ENCODE measurements around the gene GET3. TPM values are rescaled to one million over a fixed set of nuclear protein-coding genes. Genes with fewer than 3 reads are reported as not detected.

The GET3 gene
- total RNA-seq, 1 experiment from 2014 or later, result 69.9 TPM

DNA sequence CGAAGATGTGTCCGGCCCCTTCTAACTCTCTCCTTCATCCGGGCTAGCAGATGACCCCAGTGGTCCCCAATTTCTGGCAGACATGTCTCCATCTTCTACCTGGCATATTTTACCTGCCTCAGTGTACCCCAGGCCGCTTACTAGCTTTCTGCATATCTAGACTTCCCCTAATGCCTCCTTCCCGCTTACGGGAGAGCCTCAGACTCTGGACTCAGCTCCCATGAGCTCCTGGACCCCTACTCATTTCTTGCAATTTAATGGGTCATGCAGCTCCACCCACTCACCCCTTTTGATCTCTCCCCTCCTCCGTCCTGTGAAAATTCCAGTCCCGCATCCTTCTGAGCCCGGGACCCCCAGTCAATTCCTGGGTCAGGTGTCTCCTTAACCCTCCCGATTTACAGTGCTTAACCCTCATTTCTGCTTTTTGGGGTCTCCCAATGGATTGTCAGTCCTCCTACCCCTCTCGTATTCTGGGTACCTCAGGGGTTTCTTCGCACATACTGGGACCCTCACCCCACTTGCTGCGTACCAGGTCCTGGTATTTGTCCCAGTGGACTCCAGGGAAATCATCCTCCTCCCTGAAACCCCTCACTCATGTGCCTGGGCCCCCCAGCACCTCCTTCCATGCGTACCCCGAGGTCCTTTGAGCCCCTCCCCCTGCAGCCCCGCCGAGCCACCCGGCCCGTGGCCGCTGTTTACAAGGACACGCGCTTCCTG, 53.5 kb downstream of the GET3 start:
- no TSS peak for BruUV-seq (replicated peaks)
- Histone ChIP-seq H3K4me3 (ENCODE audit: low read depth in 2 of 2, low read length in 2 of 2) (peak overlapping the region; percentile 66 to 75), H3K36me3 (ENCODE audit: control insufficient read depth, insufficient read depth, low read length) (peaks cover 2% of the 10 kb centered on the region), H3K27ac (ENCODE audit: low read length) (peak overlapping the region; percentile 82), H3K27me3 (ENCODE audit: control insufficient read depth, insufficient read depth, low read length) (no peaks in the 10 kb centered on the region), H3K9me3 (ENCODE audit: control insufficient read depth, insufficient read depth, low read depth, low read length) (no peaks in the 10 kb centered on the region), H3K4me1 (ENCODE audit: control insufficient read depth, insufficient read depth, low read length) (peaks cover 41% of the 10 kb centered on the region)
- ATAC-seq (no peak), DNase-seq (ENCODE audit: low read depth, low spot score) (no peak)
- ChIA-PET CTCF (interaction anchor here (0.6 to 1.7 kb wide), 2 partner anchors 13 to 77 kb away, joined by 4 to 5 read pairs; no protein-coding TSS in a partner anchor), POLR2A (interaction anchor here (0.6 to 2.8 kb wide), 5 partner anchors 8 to 365 kb away, joined by 3 to 16 read pairs (median 3); no protein-coding TSS in a partner anchor)
- intact Hi-C loops (cut with micrococcal nuclease; ENCODE audit: unreplicated experiment) (no loop called here), in situ Hi-C loops (cut with HindIII; ENCODE audit: low pct_unique_long_range_greater_than_20kb, low sequenced_read_pairs) (no loop called here)
- no peak for TF ChIP-seq CTCF (IDR thresholded peaks at IDR 0.05)
- TF ChIP-seq POLR2AphosphoS5 (IDR thresholded peaks at IDR 0.05; ENCODE audit: low read depth, low read length), result no peak

DNA sequence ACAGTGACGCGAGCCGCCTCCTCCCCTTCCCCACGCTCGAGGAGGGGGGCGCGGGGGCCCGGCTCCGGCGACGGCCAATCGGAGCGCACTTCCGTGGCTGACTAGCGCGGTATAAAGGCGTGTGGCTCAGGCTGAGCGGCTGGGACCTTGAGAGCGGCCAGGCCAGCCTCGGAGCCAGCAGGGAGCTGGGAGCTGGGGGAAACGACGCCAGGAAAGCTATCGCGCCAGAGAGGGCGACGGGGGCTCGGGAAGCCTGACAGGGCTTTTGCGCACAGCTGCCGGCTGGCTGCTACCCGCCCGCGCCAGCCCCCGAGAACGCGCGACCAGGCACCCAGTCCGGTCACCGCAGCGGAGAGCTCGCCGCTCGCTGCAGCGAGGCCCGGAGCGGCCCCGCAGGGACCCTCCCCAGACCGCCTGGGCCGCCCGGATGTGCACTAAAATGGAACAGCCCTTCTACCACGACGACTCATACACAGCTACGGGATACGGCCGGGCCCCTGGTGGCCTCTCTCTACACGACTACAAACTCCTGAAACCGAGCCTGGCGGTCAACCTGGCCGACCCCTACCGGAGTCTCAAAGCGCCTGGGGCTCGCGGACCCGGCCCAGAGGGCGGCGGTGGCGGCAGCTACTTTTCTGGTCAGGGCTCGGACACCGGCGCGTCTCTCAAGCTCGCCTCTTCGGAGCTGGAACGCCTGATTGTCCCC, 54.2 kb downstream of the GET3 start, which contains the start of gene JUNB:
Gene JUNB (plus strand): TSS at position 142 of the 706 bp plus-strand sequence. CDS start 286 bp downstream, at position 428.
- ChIA-PET CTCF (interaction anchor here (1.7 kb wide), 1 partner anchor 14 kb away, joined by 5 read pairs; no protein-coding TSS in a partner anchor), POLR2A (interaction anchor here (0.7 to 2.8 kb wide), 6 partner anchors 8 to 364 kb away, joined by 3 to 16 read pairs (median 4); no protein-coding TSS in a partner anchor)
- no TSS peak for BruUV-seq (replicated peaks)

More for the DNA sequence above, 54.2 kb downstream of the GET3 start, which contains the start of gene JUNB:
- H3K4me3 ChIP-seq (ENCODE audit: low read depth in 2 of 2, low read length in 2 of 2), result peak within 1 kb of the TSS; percentile 75 to 79
- no peaks in the 10 kb centered on the region for H3K27me3 ChIP-seq (ENCODE audit: control insufficient read depth, insufficient read depth, low read length)
- H3K9me3 ChIP-seq (ENCODE audit: control insufficient read depth, insufficient read depth, low read depth, low read length), result no peaks in the 10 kb centered on the region
- H3K36me3 ChIP-seq (ENCODE audit: control insufficient read depth, insufficient read depth, low read length), result peaks cover 2% of the 10 kb centered on the region
- peaks cover 41% of the 10 kb centered on the region for H3K4me1 ChIP-seq (ENCODE audit: control insufficient read depth, insufficient read depth, low read length)
- H3K27ac ChIP-seq (ENCODE audit: low read length), result peak within 1 kb of the TSS; percentile 87
- ATAC-seq (peak; percentile 60), DNase-seq (ENCODE audit: low read depth, low spot score) (no peak)
- intact Hi-C loops (cut with micrococcal nuclease; ENCODE audit: unreplicated experiment), result no loop called here
- in situ Hi-C loops (cut with HindIII; ENCODE audit: low pct_unique_long_range_greater_than_20kb, low sequenced_read_pairs), result no loop called here
- TF ChIP-seq SIN3A (IDR thresholded peaks at IDR 0.05; ENCODE audit: borderline replicate concordance, insufficient read depth, low read depth, low read length) (peak; percentile 98; the same call in 1 of the 2 replicates), POLR2AphosphoS5 (IDR thresholded peaks at IDR 0.05; ENCODE audit: low read depth, low read length) (peak; percentile 99), TCF7L2 (IDR thresholded peaks at IDR 0.05; ENCODE audit: low read depth, low read length) (no peak), CTCF (IDR thresholded peaks at IDR 0.05) (no peak)
- TF ChIP-seq, protein P1, sequence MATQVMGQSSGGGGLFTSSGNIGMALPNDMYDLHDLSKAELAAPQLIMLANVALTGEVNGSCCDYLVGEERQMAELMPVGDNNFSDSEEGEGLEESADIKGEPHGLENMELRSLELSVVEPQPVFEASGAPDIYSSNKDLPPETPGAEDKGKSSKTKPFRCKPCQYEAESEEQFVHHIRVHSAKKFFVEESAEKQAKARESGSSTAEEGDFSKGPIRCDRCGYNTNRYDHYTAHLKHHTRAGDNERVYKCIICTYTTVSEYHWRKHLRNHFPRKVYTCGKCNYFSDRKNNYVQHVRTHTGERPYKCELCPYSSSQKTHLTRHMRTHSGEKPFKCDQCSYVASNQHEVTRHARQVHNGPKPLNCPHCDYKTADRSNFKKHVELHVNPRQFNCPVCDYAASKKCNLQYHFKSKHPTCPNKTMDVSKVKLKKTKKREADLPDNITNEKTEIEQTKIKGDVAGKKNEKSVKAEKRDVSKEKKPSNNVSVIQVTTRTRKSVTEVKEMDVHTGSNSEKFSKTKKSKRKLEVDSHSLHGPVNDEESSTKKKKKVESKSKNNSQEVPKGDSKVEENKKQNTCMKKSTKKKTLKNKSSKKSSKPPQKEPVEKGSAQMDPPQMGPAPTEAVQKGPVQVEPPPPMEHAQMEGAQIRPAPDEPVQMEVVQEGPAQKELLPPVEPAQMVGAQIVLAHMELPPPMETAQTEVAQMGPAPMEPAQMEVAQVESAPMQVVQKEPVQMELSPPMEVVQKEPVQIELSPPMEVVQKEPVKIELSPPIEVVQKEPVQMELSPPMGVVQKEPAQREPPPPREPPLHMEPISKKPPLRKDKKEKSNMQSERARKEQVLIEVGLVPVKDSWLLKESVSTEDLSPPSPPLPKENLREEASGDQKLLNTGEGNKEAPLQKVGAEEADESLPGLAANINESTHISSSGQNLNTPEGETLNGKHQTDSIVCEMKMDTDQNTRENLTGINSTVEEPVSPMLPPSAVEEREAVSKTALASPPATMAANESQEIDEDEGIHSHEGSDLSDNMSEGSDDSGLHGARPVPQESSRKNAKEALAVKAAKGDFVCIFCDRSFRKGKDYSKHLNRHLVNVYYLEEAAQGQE (IDR thresholded peaks at IDR 0.05; ENCODE audit: insufficient read depth in 1 of 2, low read depth in 2 of 2, low read length in 1 of 2), result peak in 1 of 2 experiments; percentile 79; a peak in 2 of 4 replicates

Measured in Panc1 (cell line).